H9 (cell line): ENCODE data around the gene FAM76B. TPM values are rescaled to one million over a fixed set of nuclear protein-coding genes. Genes with fewer than 3 reads are reported as not detected.

Experiments used
- DNase-seq: peaks from one replicate; pipeline ENCODE4 v3.0.0-alpha.2; 2017
- H2AFZ ChIP-seq: one replicate; pipeline ENCODE4 v1.6.1; 2013; ENCODE audit warnings: mild to moderate bottlenecking, low read length, control low read depth, moderate library complexity
- H2AK5ac ChIP-seq: 2 replicates; pipeline ENCODE4 v1.6.1; 2013; ENCODE audit warnings: low read length, control low read depth, mixed read lengths; ENCODE audit not compliant: insufficient read length
- H2BK120ac ChIP-seq: one replicate; pipeline ENCODE4 v1.6.1; 2013; ENCODE audit warnings: low read depth, mild to moderate bottlenecking, low read length, control low read depth, inconsistent platforms; ENCODE audit not compliant: poor library complexity, severe bottlenecking
- H2BK12ac ChIP-seq: 2 replicates; pipeline ENCODE4 v1.6.1; 2013; ENCODE audit warnings: low read length, control low read depth, mixed read lengths, low read depth; ENCODE audit not compliant: insufficient read length
- H2BK15ac ChIP-seq: 2 replicates; pipeline ENCODE4 v1.6.1; 2013; ENCODE audit warnings: low read depth, low read length, control low read depth
- H2BK20ac ChIP-seq: one replicate; pipeline ENCODE4 v1.6.1; 2013; ENCODE audit warnings: low read depth, mild to moderate bottlenecking, low read length, control low read depth, inconsistent platforms; ENCODE audit not compliant: poor library complexity, severe bottlenecking
- H2BK5ac ChIP-seq: 2 replicates; pipeline ENCODE4 v1.6.1; 2013; ENCODE audit warnings: low read length, control low read depth, mixed read lengths; ENCODE audit not compliant: insufficient read length
- H3K14ac ChIP-seq: 2 replicates; pipeline ENCODE4 v1.6.1; 2013; ENCODE audit warnings: low read length, control low read depth; ENCODE audit not compliant: insufficient read depth
- H3K18ac ChIP-seq: 2 replicates; pipeline ENCODE4 v1.6.1; 2013; ENCODE audit warnings: low read depth, mild to moderate bottlenecking, mixed read lengths, low read length, control low read depth; ENCODE audit not compliant: insufficient read length
- H3K23ac ChIP-seq: 2 replicates; pipeline ENCODE4 v1.6.1; 2013; ENCODE audit warnings: low read length, control low read depth, mixed read lengths, low read depth; ENCODE audit not compliant: insufficient read length
- H3K23me2 ChIP-seq: 2 replicates; pipeline ENCODE4 v1.6.1; 2013; ENCODE audit warnings: low read depth, mild to moderate bottlenecking, mixed read lengths, low read length, control low read depth; ENCODE audit not compliant: insufficient read length, poor library complexity, severe bottlenecking
- H3K27ac ChIP-seq: 2 replicates; pipeline ENCODE4 v1.5.1; 2013; ENCODE audit warnings: low read length, control low read depth, mixed read lengths, low read depth; ENCODE audit not compliant: insufficient read length
- H3K27me3 ChIP-seq: 2 replicates; pipeline ENCODE4 v1.6.1; 2013; ENCODE audit warnings: low read length, control low read depth, inconsistent platforms; ENCODE audit not compliant: insufficient read depth
- H3K4ac ChIP-seq: 2 replicates; pipeline ENCODE4 v1.6.1; 2013; ENCODE audit warnings: low read depth, mild to moderate bottlenecking, control low read depth, inconsistent platforms, low read length, moderate library complexity
- H3K4me1 ChIP-seq: 2 replicates; pipeline ENCODE4 v1.6.1; 2013; ENCODE audit warnings: low read length, control low read depth, inconsistent platforms; ENCODE audit not compliant: insufficient read depth
- H3K4me2 ChIP-seq: 2 replicates; pipeline ENCODE4 v1.6.1; 2013; ENCODE audit warnings: low read length, control low read depth, mixed read lengths; ENCODE audit not compliant: insufficient read length, insufficient read depth
- H3K56ac ChIP-seq: 2 replicates; pipeline ENCODE4 v1.6.1; 2013; ENCODE audit warnings: low read depth, mild to moderate bottlenecking, mixed read lengths, low read length, control low read depth; ENCODE audit not compliant: insufficient read length
- H3K79me1 ChIP-seq: 2 replicates; pipeline ENCODE4 v1.6.1; 2013; ENCODE audit warnings: low read depth, mild to moderate bottlenecking, moderate library complexity, low read length, control low read depth, inconsistent platforms; ENCODE audit not compliant: insufficient read depth, poor library complexity, severe bottlenecking
- H3K79me2 ChIP-seq: 2 replicates; pipeline ENCODE4 v1.6.1; 2013; ENCODE audit warnings: low read length, control low read depth, inconsistent platforms; ENCODE audit not compliant: insufficient read depth
- H3K9ac ChIP-seq: 2 replicates; pipeline ENCODE4 v1.6.1; 2013; ENCODE audit warnings: low read length, control low read depth, mixed read lengths; ENCODE audit not compliant: insufficient read length; ENCODE audit errors: extremely low read depth
- H3K9me3 ChIP-seq: one replicate; pipeline ENCODE4 v1.6.1; 2013; ENCODE audit warnings: low read depth, low read length, inconsistent platforms; ENCODE audit not compliant: control insufficient read depth
- H3T11ph ChIP-seq: one replicate; pipeline ENCODE4 v1.6.1; 2013; ENCODE audit warnings: mild to moderate bottlenecking, low read length, control low read depth, inconsistent platforms
- H4K20me1 ChIP-seq: one replicate; pipeline ENCODE4 v1.6.1; 2013; ENCODE audit not compliant: control insufficient read depth, insufficient read length, insufficient read depth
- H4K5ac ChIP-seq: 2 replicates; pipeline ENCODE4 v1.6.1; 2013; ENCODE audit warnings: low read depth, mild to moderate bottlenecking, mixed read lengths, low read length, control low read depth; ENCODE audit not compliant: insufficient read length
- H4K8ac ChIP-seq: replicated peaks from 2 replicates; pipeline ENCODE4 v1.6.1; 2013; ENCODE audit warnings: low read length, control low read depth, mixed read lengths, low read depth; ENCODE audit not compliant: insufficient read length
- H4K91ac ChIP-seq: 2 replicates; pipeline ENCODE4 v1.6.1; 2013; ENCODE audit warnings: low read depth, mild to moderate bottlenecking, moderate library complexity, mixed read lengths, low read length, control low read depth; ENCODE audit not compliant: insufficient read length
- H3K27ac Mint-ChIP-seq, 3 experiments: 2 replicates in 2 of 3; 3 replicates in 1 of 3; pipeline ENCODE4 v1.8.0; 2020 to 2021; ENCODE audit warnings: mixed read lengths in 3 of 3, mild to moderate bottlenecking in 1 of 3, moderate library complexity in 1 of 3
- H3K27me3 Mint-ChIP-seq: 2 replicates; pipeline ENCODE4 v1.8.0; 2021; ENCODE audit warnings: low read depth, mild to moderate bottlenecking, moderate library complexity, mixed read lengths
- H3K36me3 Mint-ChIP-seq, 3 experiments: 2 replicates in 2 of 3; 3 replicates in 1 of 3; pipeline ENCODE4 v1.8.0; 2020 to 2021; ENCODE audit warnings: low read depth in 3 of 3, mixed read lengths in 3 of 3; ENCODE audit not compliant: insufficient read depth in 1 of 3
- H3K4me1 Mint-ChIP-seq, 2 experiments: 2 replicates each; pipeline ENCODE4 v1.8.0; 2020; ENCODE audit warnings: mixed read lengths in 2 of 2
- H3K4me3 Mint-ChIP-seq, 2 experiments: 2 replicates in 1 of 2; 3 replicates in 1 of 2; pipeline ENCODE4 v1.8.0; 2020 to 2021; ENCODE audit warnings: mild to moderate bottlenecking in 2 of 2, mixed read lengths in 2 of 2, moderate library complexity in 1 of 2
- H3K9me3 Mint-ChIP-seq, 2 experiments: 2 replicates in 1 of 2; 3 replicates in 1 of 2; pipeline ENCODE4 v1.8.0; 2020; ENCODE audit warnings: mild to moderate bottlenecking in 2 of 2, mixed read lengths in 2 of 2, moderate library complexity in 1 of 2
- CTCF ChIP-seq: fragments of 200-600 bp; sonication (generic); conservative IDR thresholded peaks from 3 replicates; pipeline ENCODE4 v1.8.0; 2021; ENCODE audit warnings: antibody characterized with exemption, mild to moderate bottlenecking
- WGBS: extraction: QIAGEN DNeasy Blood & Tissue Kit; methylation state at CpG from one replicate; pipeline ENCODE4 v1.1.7; 2013; ENCODE audit warnings: missing lambda C conversion rate, low lambda C conversion rate, mixed read lengths; ENCODE audit not compliant: insufficient read length; ENCODE audit errors: extremely low coverage; 5-methylcytosine and 5-hydroxymethylcytosine counted together
- total RNA-seq: library from RNA; stranded (reverse); gene quantifications from 2 replicates; pipeline ENCODE4 v1.2.1, GENCODE V29; 2021

FAM76B gene
- total RNA-seq, 1 experiment from 2014 or later: 31.5 TPM

DNA sequence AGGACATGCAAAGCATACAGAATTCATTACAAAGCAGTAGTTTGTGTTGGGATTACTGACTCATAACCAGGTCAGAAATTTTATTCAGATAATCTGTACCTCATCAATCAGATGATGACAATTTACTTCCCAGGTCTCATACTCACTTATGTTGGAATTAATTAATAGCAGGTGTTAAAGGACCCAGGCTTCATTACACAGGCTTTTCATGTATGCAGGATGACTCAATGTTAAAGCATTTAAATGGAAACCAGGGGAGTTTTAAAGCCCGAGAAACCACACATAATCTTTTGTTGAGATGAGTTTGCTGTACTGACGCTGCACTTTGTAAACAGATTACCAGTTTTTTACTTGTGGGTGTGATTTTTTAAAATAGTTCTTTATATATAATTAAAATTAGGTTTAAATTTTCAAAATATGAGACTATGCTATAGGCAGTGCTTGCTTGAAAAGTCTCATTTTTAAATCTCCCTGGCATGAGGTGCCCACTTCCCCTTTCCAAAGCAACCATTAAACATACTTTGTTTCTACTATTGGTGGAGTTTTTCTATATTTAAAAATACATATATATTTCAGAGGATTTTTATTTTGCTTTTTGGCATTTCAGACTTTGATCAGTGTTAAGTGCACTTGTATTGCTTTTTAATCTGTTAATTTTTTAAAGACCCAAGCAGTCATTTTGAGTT, 41.8 kb upstream of the FAM76B start:
- H3K27me3 ChIP-seq: no peaks in the 10 kb centered on the region
- Mint-ChIP-seq H3K27me3 (no peaks in the 10 kb centered on the region), H3K4me3 (no peak overlapping the region), H3K27ac (no peak overlapping the region), H3K36me3 (peaks cover 16 to 56% (median 51%) of the 10 kb centered on the region in 3 experiments; a peak in 6 of 7 replicates), H3K9me3 (no peaks in the 10 kb centered on the region), H3K4me1 (peaks cover 3% of the 10 kb centered on the region in 2 experiments; a peak in 2 of 4 replicates)
- H3K14ac ChIP-seq: no peak overlapping the region
- no peak overlapping the region for H3K56ac ChIP-seq
- H4K91ac ChIP-seq: no peak overlapping the region
- no peak overlapping the region for H4K5ac ChIP-seq
- H3K23ac ChIP-seq: no peak overlapping the region
- H3T11ph ChIP-seq: no peak overlapping the region
- H4K8ac ChIP-seq: no peak overlapping the region
- DNase-seq: no peak
- no peaks in the 10 kb centered on the region for H3K79me2 ChIP-seq
- no peak overlapping the region for H2AK5ac ChIP-seq
- no peak overlapping the region for H2BK15ac ChIP-seq
- no peak overlapping the region for H3K9ac ChIP-seq
- H3K4me1 ChIP-seq: no peaks in the 10 kb centered on the region
- H2BK5ac ChIP-seq: no peak overlapping the region
- H2BK12ac ChIP-seq: no peak overlapping the region
- no peak overlapping the region for H2BK120ac ChIP-seq
- H3K9me3 ChIP-seq: no peaks in the 10 kb centered on the region
- no peak overlapping the region for H3K4ac ChIP-seq
- no peak overlapping the region for H3K4me2 ChIP-seq
- no peak overlapping the region for H3K18ac ChIP-seq
- H4K20me1 ChIP-seq: no peaks in the 10 kb centered on the region
- H2BK20ac ChIP-seq: no peak overlapping the region
- H2AFZ ChIP-seq: no peak overlapping the region
- TF ChIP-seq CTCF: no peak
- no peak overlapping the region for H3K27ac ChIP-seq
- no peaks in the 10 kb centered on the region for H3K23me2 ChIP-seq
- H3K79me1 ChIP-seq: no peaks in the 10 kb centered on the region
- no CpG with 5 or more reads among the region's 2 CpGs for WGBS
